ENCODE results near the gene POLR1A.

POLR1A gene

DNA sequence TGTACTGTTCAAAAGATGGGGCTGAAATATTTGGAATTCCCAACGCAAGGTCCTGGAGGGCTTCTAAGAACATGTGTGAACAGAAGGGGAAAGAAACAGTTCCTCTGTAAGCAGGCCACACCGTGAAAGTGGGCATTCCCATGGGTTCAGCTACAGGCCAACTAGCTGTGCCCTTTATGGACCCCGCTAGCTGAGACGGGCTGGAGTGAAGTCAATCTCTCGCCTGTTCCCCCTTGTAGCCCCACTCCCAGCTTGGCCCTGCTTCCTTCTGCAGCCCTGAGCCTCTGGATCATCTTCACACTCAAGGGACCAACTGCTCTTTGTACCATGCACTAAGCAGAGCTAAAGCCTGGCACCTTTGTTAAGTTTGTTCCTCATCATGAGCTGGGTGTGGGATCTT is 55.4 kb downstream of the POLR1A start:
- Histone ChIP-seq H3K4me3 (ENCODE audit: low read depth in 1 of 2, low read length in 2 of 2) (no peak overlapping the region), H3K79me2 (ENCODE audit: insufficient read depth, low read length) (no peaks in the 10 kb centered on the region), H3K36me3 (ENCODE audit: insufficient read depth, low read length) (peaks cover 94% of the 10 kb centered on the region), H3K9ac (ENCODE audit: low read depth, low read length) (no peak overlapping the region), H3K27ac (ENCODE audit: low read length) (0 out of 2 replicates have a peak overlapping the region, but pooled peaks have one; percentile 27), H3K4me1 (ENCODE audit: insufficient read depth, low read length) (no peaks in the 10 kb centered on the region), H4K20me1 (ENCODE audit: insufficient read depth, low read length) (no peaks in the 10 kb centered on the region), H2AFZ (ENCODE audit: low read depth, low read length) (no peak overlapping the region), H3K4me2 (ENCODE audit: insufficient read depth, low read length) (no peak overlapping the region), H3K9me3 (ENCODE audit: insufficient read depth, low read length, severe bottlenecking) (no peaks in the 10 kb centered on the region), H3K27me3 (ENCODE audit: insufficient read depth, low read length, poor library complexity) (no peaks in the 10 kb centered on the region)
- DNase-seq (no peak), ATAC-seq (ENCODE audit: insufficient read depth, low read depth) (no peak)
- TF ChIP-seq, protein P1, sequence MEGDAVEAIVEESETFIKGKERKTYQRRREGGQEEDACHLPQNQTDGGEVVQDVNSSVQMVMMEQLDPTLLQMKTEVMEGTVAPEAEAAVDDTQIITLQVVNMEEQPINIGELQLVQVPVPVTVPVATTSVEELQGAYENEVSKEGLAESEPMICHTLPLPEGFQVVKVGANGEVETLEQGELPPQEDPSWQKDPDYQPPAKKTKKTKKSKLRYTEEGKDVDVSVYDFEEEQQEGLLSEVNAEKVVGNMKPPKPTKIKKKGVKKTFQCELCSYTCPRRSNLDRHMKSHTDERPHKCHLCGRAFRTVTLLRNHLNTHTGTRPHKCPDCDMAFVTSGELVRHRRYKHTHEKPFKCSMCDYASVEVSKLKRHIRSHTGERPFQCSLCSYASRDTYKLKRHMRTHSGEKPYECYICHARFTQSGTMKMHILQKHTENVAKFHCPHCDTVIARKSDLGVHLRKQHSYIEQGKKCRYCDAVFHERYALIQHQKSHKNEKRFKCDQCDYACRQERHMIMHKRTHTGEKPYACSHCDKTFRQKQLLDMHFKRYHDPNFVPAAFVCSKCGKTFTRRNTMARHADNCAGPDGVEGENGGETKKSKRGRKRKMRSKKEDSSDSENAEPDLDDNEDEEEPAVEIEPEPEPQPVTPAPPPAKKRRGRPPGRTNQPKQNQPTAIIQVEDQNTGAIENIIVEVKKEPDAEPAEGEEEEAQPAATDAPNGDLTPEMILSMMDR (IDR thresholded peaks at IDR 0.05; ENCODE audit: borderline replicate concordance, extremely low read depth, low read length, poor library complexity, severe bottlenecking) = no peak
- no peak for TF ChIP-seq EZH2 (IDR thresholded peaks at IDR 0.05; ENCODE audit: borderline replicate concordance, low read depth, low read length, severe bottlenecking)

DNA sequence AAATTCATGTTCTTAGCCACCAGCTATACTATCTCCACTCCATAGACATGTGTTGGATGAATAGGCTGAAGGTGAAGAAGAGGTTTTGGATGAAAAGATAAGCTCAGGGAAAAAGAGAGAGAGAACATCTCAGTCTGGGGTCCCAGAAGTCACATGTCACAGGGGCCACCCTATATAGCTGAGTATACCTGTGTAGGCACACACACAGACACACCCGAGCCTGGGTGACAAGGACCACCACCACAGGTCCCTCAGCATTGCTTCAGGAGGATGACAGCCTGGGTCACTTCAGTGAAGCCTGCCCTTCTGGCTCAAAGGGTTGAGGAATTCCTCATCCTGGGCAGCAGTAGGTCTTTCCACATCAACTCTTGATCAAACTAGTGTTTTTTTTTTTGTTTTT is 56.2 kb downstream of the POLR1A start:
- Histone ChIP-seq H3K4me1 (ENCODE audit: insufficient read depth, low read length) (no peaks in the 10 kb centered on the region), H3K79me2 (ENCODE audit: insufficient read depth, low read length) (no peaks in the 10 kb centered on the region), H3K4me2 (ENCODE audit: insufficient read depth, low read length) (no peak overlapping the region), H3K9me3 (ENCODE audit: insufficient read depth, low read length, severe bottlenecking) (no peaks in the 10 kb centered on the region), H4K20me1 (ENCODE audit: insufficient read depth, low read length) (no peaks in the 10 kb centered on the region), H3K36me3 (ENCODE audit: insufficient read depth, low read length) (peaks cover 94% of the 10 kb centered on the region), H3K27ac (ENCODE audit: low read length) (no peak overlapping the region), H2AFZ (ENCODE audit: low read depth, low read length) (no peak overlapping the region), H3K4me3 (ENCODE audit: low read depth in 1 of 2, low read length in 2 of 2) (no peak overlapping the region), H3K9ac (ENCODE audit: low read depth, low read length) (no peak overlapping the region), H3K27me3 (ENCODE audit: insufficient read depth, low read length, poor library complexity) (no peaks in the 10 kb centered on the region)
- DNase-seq = no peak
- no peak for ATAC-seq (ENCODE audit: insufficient read depth, low read depth)
- TF ChIP-seq EZH2 (IDR thresholded peaks at IDR 0.05; ENCODE audit: borderline replicate concordance, low read depth, low read length, severe bottlenecking) = no peak
- TF ChIP-seq, protein P1 (IDR thresholded peaks at IDR 0.05; ENCODE audit: borderline replicate concordance, extremely low read depth, low read length, poor library complexity, severe bottlenecking) = no peak

DNA sequence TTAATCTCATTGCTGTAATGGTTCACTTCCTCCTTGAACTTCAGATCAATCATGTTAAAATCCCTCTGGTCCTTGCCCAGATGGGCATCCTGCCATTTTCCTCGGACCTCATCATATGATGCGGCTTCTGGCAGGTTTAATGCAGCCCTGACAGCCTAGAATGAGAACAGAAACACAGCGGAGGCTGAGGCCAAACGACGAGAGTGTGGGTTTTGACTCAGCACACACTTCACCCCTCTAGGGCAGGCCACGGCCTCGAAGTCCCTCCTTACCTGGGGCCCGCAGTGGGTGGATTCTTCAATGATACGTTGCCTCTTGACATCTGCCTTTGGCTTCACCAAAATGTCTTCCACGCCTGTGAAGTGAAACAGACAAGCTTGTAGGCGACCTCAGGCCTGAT is 56.8 kb downstream of the POLR1A start:
- no peak for TF ChIP-seq EZH2 (IDR thresholded peaks at IDR 0.05; ENCODE audit: borderline replicate concordance, low read depth, low read length, severe bottlenecking)
- TF ChIP-seq, protein P1 (IDR thresholded peaks at IDR 0.05; ENCODE audit: borderline replicate concordance, extremely low read depth, low read length, poor library complexity, severe bottlenecking) = no peak
- no peak for DNase-seq
- H3K9ac ChIP-seq (ENCODE audit: low read depth, low read length) = no peak overlapping the region
- no peak overlapping the region for H3K4me3 ChIP-seq (ENCODE audit: low read depth in 1 of 2, low read length in 2 of 2)
- no peaks in the 10 kb centered on the region for H3K4me1 ChIP-seq (ENCODE audit: insufficient read depth, low read length)
- no peaks in the 10 kb centered on the region for H3K27me3 ChIP-seq (ENCODE audit: insufficient read depth, low read length, poor library complexity)
- H2AFZ ChIP-seq (ENCODE audit: low read depth, low read length) = no peak overlapping the region
- no peaks in the 10 kb centered on the region for H3K79me2 ChIP-seq (ENCODE audit: insufficient read depth, low read length)
- H3K27ac ChIP-seq (ENCODE audit: low read length) = no peak overlapping the region
- no peaks in the 10 kb centered on the region for H4K20me1 ChIP-seq (ENCODE audit: insufficient read depth, low read length)
- H3K36me3 ChIP-seq (ENCODE audit: insufficient read depth, low read length) = peaks cover 95% of the 10 kb centered on the region
- H3K4me2 ChIP-seq (ENCODE audit: insufficient read depth, low read length) = no peak overlapping the region
- ATAC-seq (ENCODE audit: insufficient read depth, low read depth) = no peak
- H3K9me3 ChIP-seq (ENCODE audit: insufficient read depth, low read length, severe bottlenecking) = no peaks in the 10 kb centered on the region

DNA sequence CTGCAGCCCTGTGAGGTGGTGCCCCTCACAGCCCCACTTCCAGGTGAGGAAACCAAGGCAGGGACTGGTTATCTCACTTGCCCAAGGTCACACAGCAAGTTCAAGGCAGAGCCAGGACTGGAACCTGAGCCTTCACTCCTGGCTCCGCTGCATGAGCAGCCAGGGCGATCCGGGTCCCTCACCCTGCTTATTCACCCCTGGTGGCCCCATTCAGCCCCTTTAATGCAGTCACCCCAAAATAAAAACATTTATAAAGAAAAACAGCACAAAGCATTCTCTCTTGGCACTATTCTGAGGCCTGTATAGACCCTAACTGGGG is 57.3 kb downstream of the POLR1A start:
- Histone ChIP-seq H3K4me2 (ENCODE audit: insufficient read depth, low read length) (no peak overlapping the region), H4K20me1 (ENCODE audit: insufficient read depth, low read length) (no peaks in the 10 kb centered on the region), H3K27ac (ENCODE audit: low read length) (no peak overlapping the region), H3K4me3 (ENCODE audit: low read depth in 1 of 2, low read length in 2 of 2) (no peak overlapping the region), H3K27me3 (ENCODE audit: insufficient read depth, low read length, poor library complexity) (no peaks in the 10 kb centered on the region), H3K4me1 (ENCODE audit: insufficient read depth, low read length) (no peaks in the 10 kb centered on the region), H3K9ac (ENCODE audit: low read depth, low read length) (no peak overlapping the region), H2AFZ (ENCODE audit: low read depth, low read length) (no peak overlapping the region), H3K36me3 (ENCODE audit: insufficient read depth, low read length) (peaks cover 95% of the 10 kb centered on the region), H3K79me2 (ENCODE audit: insufficient read depth, low read length) (no peaks in the 10 kb centered on the region), H3K9me3 (ENCODE audit: insufficient read depth, low read length, severe bottlenecking) (no peaks in the 10 kb centered on the region)
- no peak for ATAC-seq (ENCODE audit: insufficient read depth, low read depth)
- no peak for TF ChIP-seq EZH2 (IDR thresholded peaks at IDR 0.05; ENCODE audit: borderline replicate concordance, low read depth, low read length, severe bottlenecking)
- TF ChIP-seq, protein P1 (IDR thresholded peaks at IDR 0.05; ENCODE audit: borderline replicate concordance, extremely low read depth, low read length, poor library complexity, severe bottlenecking) = no peak
- DNase-seq = no peak

Measured in DND-41 (cell line).